Neural cell (in vitro differentiated cells): ENCODE data around the gene SUSD4. TPM values are rescaled to one million over a fixed set of nuclear protein-coding genes. Genes with fewer than 3 reads are reported as not detected.

ENCODE experiments used
- H2AFZ ChIP-seq: fragments of 200-600, 300-800 bp; sonication (generic), shearing (Covaris generic); 2 replicates; pipeline ENCODE4 v1.6.0; 2014; ENCODE audit warnings: low read depth, mild to moderate bottlenecking, antibody characterized with exemption, low read length, moderate library complexity
- H3F3A ChIP-seq: fragments of 200-600 bp; shearing (Covaris generic); 2 replicates; pipeline ENCODE4 v1.6.1; 2016; ENCODE audit warnings: mild to moderate bottlenecking, moderate library complexity, mixed read lengths, antibody characterized with exemption, low read length; ENCODE audit not compliant: insufficient read depth, poor library complexity, severe bottlenecking
- H3K27ac ChIP-seq: fragments of 200-600, 300-800 bp; sonication (generic), shearing (Covaris generic); 2 replicates; pipeline ENCODE4 v1.5.1; 2014; ENCODE audit warnings: mild to moderate bottlenecking, low read length, moderate library complexity
- H3K27me3 ChIP-seq: fragments of 300-800, 200-600 bp; sonication (generic), shearing (Covaris generic); 2 replicates; pipeline ENCODE4 v1.6.0; 2014; ENCODE audit warnings: mild to moderate bottlenecking, low read depth, low read length, moderate library complexity; ENCODE audit not compliant: insufficient read depth
- H3K36me3 ChIP-seq: fragments of 300-800, 200-600 bp; sonication (generic), shearing (Covaris generic); 2 replicates; pipeline ENCODE4 v1.5.1; 2014; ENCODE audit warnings: mild to moderate bottlenecking, antibody characterized with exemption, low read length, moderate library complexity; ENCODE audit not compliant: insufficient read depth
- H3K4me2 ChIP-seq: fragments of 300-800, 200-600 bp; sonication (generic), shearing (Covaris generic); 2 replicates; pipeline ENCODE4 v1.6.0; 2014; ENCODE audit warnings: mild to moderate bottlenecking, low read length
- H3K4me3 ChIP-seq: fragments of 300-800, 200-600 bp; sonication (generic), shearing (Covaris generic); 2 replicates; pipeline ENCODE4 v1.5.1; 2014; ENCODE audit warnings: mild to moderate bottlenecking, low read length, moderate library complexity
- H3K79me2 ChIP-seq: fragments of 200-600 bp; shearing (Covaris generic); replicated peaks from 2 replicates; pipeline ENCODE4 v1.6.0; 2014; ENCODE audit warnings: mild to moderate bottlenecking, low read length, moderate library complexity; ENCODE audit not compliant: insufficient read depth
- H3K9ac ChIP-seq: fragments of 300-800, 200-600 bp; sonication (generic), shearing (Covaris generic); 2 replicates; pipeline ENCODE4 v1.6.1; 2016; ENCODE audit warnings: mild to moderate bottlenecking, low read length, mixed read lengths
- H3K9me2 ChIP-seq: fragments of 200-600 bp; shearing (Covaris generic); 2 replicates; pipeline ENCODE4 v1.6.1; 2016; ENCODE audit warnings: mild to moderate bottlenecking, low read length, mixed read lengths; ENCODE audit not compliant: insufficient read depth
- H3K9me3 ChIP-seq: fragments of 200-600, 300-800 bp; sonication (generic), shearing (Covaris generic); 2 replicates; pipeline ENCODE4 v1.6.1; 2016; ENCODE audit warnings: mild to moderate bottlenecking, mixed run types, low read length, moderate library complexity, mixed read lengths
- H4K20me1 ChIP-seq: fragments of 200-600 bp; shearing (Covaris generic); 2 replicates; pipeline ENCODE4 v1.6.1; 2016; ENCODE audit warnings: mild to moderate bottlenecking, mixed run types; ENCODE audit not compliant: insufficient read depth
- CTCF ChIP-seq: fragments of 450-650 bp; IDR thresholded peaks from 2 replicates; pipeline ENCODE4 v1.5.1; 2014; ENCODE audit warnings: antibody characterized with exemption, mild to moderate bottlenecking, moderate library complexity; ENCODE audit not compliant: poor library complexity, severe bottlenecking
- EP300 ChIP-seq: fragments of 450-650 bp; conservative IDR thresholded peaks from 2 replicates; pipeline ENCODE4 v1.6.1; 2014; ENCODE audit warnings: antibody characterized with exemption, mild to moderate bottlenecking, moderate library complexity; ENCODE audit not compliant: poor library complexity, severe bottlenecking
- EZH2 ChIP-seq: fragments of 200-600, 300-800 bp; shearing (Covaris generic), sonication (generic); IDR thresholded peaks from 2 replicates; pipeline ENCODE4 v1.6.1; 2014; ENCODE audit warnings: antibody characterized with exemption, low read length, borderline replicate concordance, mild to moderate bottlenecking; ENCODE audit not compliant: insufficient read depth, poor library complexity, severe bottlenecking
- MXI1 ChIP-seq: fragments of 450-650 bp; conservative IDR thresholded peaks from 2 replicates; pipeline ENCODE4 v1.6.1; 2014; ENCODE audit warnings: antibody characterized with exemption, mild to moderate bottlenecking; ENCODE audit not compliant: poor library complexity, severe bottlenecking
- POLR2AphosphoS5 ChIP-seq: IDR thresholded peaks from 2 replicates; pipeline ENCODE4 v1.6.1; 2012
- RAD21 ChIP-seq: fragments of 450-650 bp; conservative IDR thresholded peaks from 2 replicates; pipeline ENCODE4 v1.6.1; 2014; ENCODE audit warnings: antibody characterized with exemption, mild to moderate bottlenecking, moderate library complexity
- REST ChIP-seq: IDR thresholded peaks from 2 replicates; pipeline ENCODE4 v1.6.1; 2012; ENCODE audit warnings: borderline replicate concordance
- SMC3 ChIP-seq: fragments of 450-650 bp; conservative IDR thresholded peaks from 2 replicates; pipeline ENCODE4 v1.6.1; 2014; ENCODE audit warnings: antibody characterized with exemption, mild to moderate bottlenecking, moderate library complexity; ENCODE audit not compliant: poor library complexity
- TAF1 ChIP-seq: IDR thresholded peaks from 2 replicates; pipeline ENCODE4 v1.6.1; 2012; ENCODE audit warnings: low read depth
- polyA plus RNA-seq: library from polyadenylated mRNA; depleted of rRNA; stranded (reverse); fragments of >200 nt; gene quantifications from 2 replicates; pipeline ENCODE4 v1.2.3, GENCODE V29; 2014

SUSD4 gene
- polyA plus RNA-seq, 1 donor from 2014 or later = 31.5 TPM

- Histone ChIP-seq H3F3A (no peaks in the 10 kb centered on the region), H3K27me3 (no peaks in the 10 kb centered on the region), H3K9me2 (no peaks in the 10 kb centered on the region), H3K36me3 (no peaks in the 10 kb centered on the region), H3K27ac (no peak overlapping the region), H3K4me2 (no peak overlapping the region), H4K20me1 (no peaks in the 10 kb centered on the region), H3K79me2 (no peaks in the 10 kb centered on the region), H3K4me3 (no peak overlapping the region), H3K9ac (no peak overlapping the region), H3K9me3 (no peaks in the 10 kb centered on the region), H2AFZ (no peak overlapping the region)
- TF ChIP-seq TAF1 (no peak), RAD21 (no peak), SMC3 (no peak), EP300 (no peak), POLR2AphosphoS5 (no peak), REST (no peak), MXI1 (no peak), CTCF (no peak), EZH2 (no peak)
These were observed 121.0 kb downstream of the SUSD4 start for GRCh38 chr1:223242971-223243370.

GRCh38 chr1:223242382-223242955 lies 121.5 kb downstream of the SUSD4 start:
- Histone ChIP-seq H2AFZ (no peak overlapping the region), H3K9ac (no peak overlapping the region), H3K4me3 (no peak overlapping the region), H3K79me2 (no peaks in the 10 kb centered on the region), H3K9me2 (no peaks in the 10 kb centered on the region), H3F3A (no peaks in the 10 kb centered on the region), H3K27me3 (no peaks in the 10 kb centered on the region), H3K9me3 (no peaks in the 10 kb centered on the region), H3K36me3 (no peaks in the 10 kb centered on the region), H3K4me2 (no peak overlapping the region), H4K20me1 (no peaks in the 10 kb centered on the region), H3K27ac (no peak overlapping the region)
- TF ChIP-seq EP300 (no peak), EZH2 (no peak), CTCF (no peak), RAD21 (no peak), REST (no peak), SMC3 (no peak), MXI1 (no peak), POLR2AphosphoS5 (no peak), TAF1 (no peak)
